Activated CD4-positive, alpha-beta T cell treated with anti-CD3 and anti-CD28 coated beads for 4 hours (primary cell): Measurements from ENCODE around the gene ZNF74.
A peak's percentile ranks its signal among the peaks of the same experiment; 100 is the strongest.
"Not testable (repeated sequence)": the region's sequence is repeated elsewhere in the genome, so short reads cannot be mapped to it uniquely, and the experiment has no call there.

ENCODE experiments used
- DNase-seq, 2 donors: peaks; one replicate each; pipeline ENCODE4 v3.0.0-alpha.2; 2020

The ZNF74 gene

GRCh38 chr22:20401376-20402014 is 7.5 kb downstream of the ZNF74 start:
- no peak for DNase-seq

DNA sequence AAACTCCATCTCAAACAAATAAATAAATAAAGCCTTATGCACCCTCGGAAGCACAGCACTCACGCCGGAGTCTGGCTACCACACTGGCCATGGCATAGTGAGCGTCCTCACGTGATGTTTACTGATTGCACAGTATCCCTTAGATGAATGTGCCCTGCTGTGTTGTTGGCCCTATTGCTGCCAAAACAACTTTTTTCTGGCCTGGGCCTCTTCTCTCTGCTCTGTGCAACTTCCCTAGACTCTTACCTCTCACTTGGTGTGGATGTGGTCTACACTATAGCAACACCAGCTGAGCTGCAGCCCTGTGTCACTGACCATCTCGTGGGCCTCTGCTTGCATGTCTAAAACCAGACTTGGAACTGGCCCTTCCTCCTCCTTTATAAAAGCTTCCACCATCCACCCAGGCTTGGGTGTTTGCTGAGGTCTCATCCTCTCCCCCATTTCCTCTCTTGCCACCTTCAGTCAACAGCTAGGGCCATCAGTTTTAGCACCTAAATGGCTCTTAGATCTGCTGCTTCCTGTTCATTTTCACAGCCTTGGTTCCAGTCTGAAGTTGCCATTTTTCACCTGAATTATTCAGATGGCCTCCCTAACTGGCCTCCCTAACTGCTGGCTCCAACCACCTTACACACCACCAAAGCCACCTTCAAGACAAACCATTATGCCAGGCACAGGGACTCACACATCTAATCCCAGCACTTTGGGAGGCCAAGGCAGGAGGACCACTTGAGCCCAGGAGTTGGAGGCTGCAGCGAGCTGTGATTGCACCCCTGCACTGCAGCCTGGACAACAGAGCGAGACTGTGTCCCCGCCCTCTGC is 9.2 kb downstream of the ZNF74 start:
- DNase-seq: no peak

GRCh38 chr22:20403779-20404140 is 9.8 kb downstream of the ZNF74 start:
- DNase-seq: no peak

DNA sequence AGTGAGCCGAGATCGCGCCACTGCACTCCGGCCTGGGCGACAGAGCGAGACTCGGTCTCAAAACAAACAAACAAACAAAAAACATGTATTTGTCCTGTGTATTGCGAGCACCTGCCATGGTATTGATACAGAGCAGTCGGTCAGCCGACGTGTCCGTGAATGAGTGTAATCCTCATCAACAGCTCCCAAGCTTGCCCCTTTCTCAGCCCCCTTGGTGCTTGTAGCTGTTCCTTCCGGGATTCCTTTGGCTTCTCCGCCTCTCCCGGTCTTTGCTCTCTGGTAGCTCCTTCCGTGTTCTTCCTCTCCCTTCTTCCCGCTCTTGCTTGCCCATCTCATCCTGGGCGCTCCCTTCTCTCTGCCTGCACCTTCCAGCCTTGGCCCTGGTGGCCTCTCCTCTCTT is 10.9 kb downstream of the ZNF74 start:
- DNase-seq: no peak

DNA sequence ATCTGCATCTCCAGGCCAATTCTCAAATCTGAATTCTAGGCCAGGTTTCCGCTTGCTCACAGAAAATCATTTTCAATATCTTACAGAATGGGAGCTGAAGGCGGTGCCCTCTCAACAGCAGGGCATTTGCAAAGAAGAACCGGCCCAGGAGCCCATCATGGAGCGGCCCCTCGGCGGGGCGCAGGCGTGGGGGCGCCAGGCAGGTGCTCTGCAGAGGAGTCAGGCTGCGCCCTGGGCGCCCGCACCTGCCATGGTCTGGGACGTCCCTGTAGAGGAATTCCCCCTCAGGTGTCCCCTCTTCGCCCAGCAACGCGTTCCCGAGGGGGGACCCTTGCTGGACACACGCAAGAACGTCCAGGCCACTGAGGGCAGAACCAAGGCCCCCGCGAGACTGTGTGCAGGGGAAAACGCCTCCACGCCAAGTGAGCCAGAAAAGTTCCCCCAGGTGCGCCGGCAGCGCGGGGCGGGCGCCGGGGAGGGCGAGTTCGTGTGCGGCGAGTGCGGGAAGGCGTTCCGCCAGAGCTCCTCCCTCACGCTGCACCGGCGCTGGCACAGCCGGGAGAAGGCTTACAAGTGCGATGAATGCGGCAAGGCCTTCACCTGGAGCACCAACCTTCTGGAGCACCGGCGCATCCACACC is 11.5 kb downstream of the ZNF74 start:
- no peak for DNase-seq

DNA sequence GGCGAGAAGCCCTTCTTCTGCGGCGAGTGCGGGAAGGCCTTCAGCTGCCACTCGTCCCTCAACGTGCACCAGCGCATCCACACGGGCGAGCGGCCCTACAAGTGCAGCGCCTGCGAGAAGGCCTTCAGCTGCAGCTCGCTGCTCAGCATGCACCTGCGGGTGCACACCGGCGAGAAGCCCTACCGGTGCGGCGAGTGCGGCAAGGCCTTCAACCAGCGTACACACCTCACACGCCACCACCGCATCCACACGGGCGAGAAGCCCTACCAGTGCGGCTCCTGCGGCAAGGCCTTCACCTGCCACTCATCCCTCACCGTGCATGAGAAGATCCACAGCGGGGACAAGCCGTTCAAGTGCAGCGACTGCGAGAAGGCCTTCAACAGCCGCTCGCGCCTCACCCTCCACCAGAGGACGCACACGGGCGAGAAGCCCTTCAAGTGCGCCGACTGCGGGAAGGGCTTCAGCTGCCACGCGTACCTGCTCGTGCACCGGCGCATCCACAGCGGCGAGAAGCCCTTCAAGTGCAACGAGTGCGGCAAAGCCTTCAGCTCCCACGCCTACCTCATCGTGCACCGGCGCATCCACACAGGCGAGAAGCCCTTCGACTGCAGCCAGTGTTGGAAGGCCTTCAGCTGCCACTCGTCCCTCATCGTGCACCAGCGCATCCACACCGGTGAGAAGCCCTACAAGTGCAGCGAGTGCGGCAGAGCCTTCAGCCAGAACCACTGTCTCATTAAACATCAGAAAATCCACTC is 12.2 kb downstream of the ZNF74 start:
- no peak for DNase-seq

DNA sequence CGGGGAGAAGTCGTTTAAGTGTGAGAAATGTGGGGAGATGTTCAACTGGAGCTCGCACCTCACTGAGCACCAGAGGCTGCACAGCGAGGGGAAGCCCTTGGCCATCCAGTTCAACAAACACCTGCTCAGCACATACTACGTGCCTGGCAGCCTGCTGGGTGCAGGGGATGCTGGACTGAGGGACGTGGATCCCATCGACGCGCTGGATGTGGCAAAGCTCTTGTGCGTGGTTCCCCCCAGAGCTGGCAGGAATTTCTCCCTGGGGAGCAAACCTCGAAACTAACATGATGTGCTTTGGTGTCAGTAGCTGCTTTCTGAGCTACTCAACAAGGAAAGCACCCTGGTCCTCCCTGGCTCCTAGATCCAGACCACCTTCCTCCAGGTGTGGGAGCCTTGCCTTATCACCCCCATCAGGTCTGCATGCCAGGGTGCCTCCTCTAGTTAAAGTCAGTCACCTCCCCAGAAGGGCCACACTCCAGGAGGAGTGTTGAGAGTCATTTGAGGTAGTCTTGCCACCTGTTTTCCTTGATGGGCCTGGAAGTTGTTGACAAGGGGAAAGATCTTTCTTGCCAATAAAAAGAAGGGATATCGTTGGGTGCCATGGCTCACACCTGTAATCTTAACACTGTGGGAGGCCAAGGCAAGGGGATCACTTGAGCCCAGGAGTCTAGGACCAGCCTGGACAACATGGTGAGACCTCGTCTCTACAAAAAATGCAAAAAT is 12.9 kb downstream of the ZNF74 start:
- no peak for DNase-seq

DNA sequence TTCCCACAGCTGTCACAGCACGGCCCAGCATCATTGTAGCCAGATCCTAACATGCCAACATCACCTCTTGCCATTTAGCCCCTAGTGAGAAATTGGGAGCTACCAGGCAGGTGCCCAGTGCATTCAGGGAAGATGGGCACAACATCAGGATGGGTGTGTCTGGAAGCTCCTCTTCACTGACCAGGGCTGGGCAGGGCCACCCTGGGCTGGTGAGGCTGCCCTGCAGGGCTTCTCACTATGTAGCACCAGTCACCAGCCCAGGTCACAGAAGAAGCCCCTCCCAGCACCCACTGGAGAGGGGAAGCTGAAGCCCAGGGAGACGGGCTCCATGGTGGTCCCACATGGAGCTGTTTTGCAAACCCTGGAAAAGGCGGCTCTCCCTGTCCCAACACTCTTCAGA is 13.9 kb downstream of the ZNF74 start:
- DNase-seq: no peak

- no peak for DNase-seq
Measured at GRCh38 chr22:20408891-20409290, 14.9 kb downstream of the ZNF74 start.

DNA sequence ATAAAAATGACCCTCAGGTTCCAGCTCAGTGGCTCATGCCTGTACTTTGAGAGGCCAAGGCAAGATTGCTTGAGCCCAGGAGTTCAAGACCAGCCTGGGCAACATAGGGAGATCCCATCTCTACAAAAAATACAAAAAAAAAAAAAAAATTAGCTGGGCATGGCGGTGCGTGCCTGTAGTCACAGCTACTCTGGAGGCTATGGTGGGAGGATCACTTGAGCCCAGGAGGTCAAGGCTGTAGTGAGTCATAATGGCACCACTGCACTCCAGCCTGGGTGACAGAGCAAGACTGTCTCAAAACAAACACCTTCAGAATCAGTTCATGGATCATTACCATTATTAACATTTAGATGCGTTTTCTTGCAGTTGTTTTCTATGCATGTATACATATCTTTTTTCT is 15.4 kb downstream of the ZNF74 start:
- not testable (repeated sequence) for DNase-seq

DNA sequence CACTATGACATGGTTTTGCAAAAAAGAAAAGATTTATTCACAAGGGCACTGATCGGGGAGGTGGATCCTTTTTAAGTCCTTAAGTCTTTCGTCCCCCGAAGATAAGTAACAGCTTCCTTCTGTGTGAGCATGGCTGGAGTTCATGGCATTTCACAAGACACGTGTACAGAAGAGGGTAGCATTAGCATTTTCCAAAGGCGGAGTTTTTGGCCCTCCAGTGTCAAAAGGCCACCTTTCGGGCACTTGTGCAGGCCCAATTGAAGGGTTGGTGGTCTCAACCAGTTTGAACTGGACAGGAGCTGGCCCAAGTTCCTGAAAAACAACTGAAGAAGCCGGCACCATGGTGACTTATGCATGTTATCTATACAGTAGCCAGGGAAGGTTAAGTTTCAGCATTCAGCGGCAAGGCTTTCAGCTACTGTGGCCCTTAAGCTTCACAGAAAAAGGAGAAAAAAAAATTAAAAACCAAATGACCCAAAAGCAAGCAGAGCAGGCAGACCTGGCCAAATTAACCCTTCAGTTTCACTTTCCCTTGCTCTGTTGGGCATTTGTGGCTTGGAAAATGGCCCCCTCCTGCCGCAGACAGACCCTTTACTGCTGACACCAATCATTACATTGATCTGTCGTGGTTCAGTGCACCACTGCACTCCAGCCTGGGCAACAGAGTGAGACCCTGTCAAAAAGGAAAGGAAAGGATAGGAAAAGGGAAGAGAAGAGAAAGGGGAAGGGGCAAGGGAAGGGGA is 18.7 kb downstream of the ZNF74 start:
- no peak for DNase-seq

GRCh38 chr22:20413217-20414058 is 19.5 kb downstream of the ZNF74 start:
- no peak for DNase-seq

DNA sequence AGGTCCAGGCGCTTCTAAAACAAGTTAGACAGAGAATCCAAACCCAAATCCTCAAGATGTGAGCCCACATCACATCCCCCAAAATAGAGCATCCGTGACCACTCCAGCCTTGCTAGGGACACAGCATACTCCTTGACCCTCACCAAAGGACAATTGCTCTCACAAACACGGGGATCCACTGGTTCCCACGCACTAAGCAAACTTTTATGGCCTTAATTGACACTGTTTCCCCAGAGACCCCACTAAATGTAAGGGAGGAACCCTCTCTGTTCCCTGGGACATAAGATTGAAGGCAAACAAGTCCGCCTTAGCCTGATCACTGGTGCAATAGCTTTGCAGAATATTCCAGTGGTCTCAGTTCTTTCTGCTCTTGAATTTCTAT is 20.1 kb downstream of the ZNF74 start:
- DNase-seq: no peak

- DNase-seq: no peak
Measured at GRCh38 chr22:20414450-20414849, 20.5 kb downstream of the ZNF74 start.

- not testable (repeated sequence) for DNase-seq
Measured at GRCh38 chr22:20415241-20415640, 21.3 kb downstream of the ZNF74 start.

GRCh38 chr22:20415699-20416098 is 21.7 kb downstream of the ZNF74 start:
- not testable (repeated sequence) for DNase-seq

- DNase-seq: peak; percentile 66 to 70
Measured at GRCh38 chr22:20418211-20418788, 24.3 kb downstream of the ZNF74 start.

DNA sequence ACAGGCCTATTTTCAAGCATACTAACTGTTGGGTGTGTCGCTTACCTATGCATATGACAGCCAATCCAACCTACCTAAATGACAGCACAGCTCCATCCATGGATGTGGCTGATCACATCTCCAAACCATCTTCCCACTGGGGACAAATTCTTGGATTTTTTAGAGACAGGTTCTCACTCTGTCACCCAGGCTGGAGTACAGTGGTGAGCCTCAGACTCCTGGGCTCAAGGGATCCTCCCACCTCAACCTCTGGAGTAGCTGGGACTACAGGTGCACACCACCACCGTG is 25.7 kb downstream of the ZNF74 start:
- no peak for DNase-seq

DNA sequence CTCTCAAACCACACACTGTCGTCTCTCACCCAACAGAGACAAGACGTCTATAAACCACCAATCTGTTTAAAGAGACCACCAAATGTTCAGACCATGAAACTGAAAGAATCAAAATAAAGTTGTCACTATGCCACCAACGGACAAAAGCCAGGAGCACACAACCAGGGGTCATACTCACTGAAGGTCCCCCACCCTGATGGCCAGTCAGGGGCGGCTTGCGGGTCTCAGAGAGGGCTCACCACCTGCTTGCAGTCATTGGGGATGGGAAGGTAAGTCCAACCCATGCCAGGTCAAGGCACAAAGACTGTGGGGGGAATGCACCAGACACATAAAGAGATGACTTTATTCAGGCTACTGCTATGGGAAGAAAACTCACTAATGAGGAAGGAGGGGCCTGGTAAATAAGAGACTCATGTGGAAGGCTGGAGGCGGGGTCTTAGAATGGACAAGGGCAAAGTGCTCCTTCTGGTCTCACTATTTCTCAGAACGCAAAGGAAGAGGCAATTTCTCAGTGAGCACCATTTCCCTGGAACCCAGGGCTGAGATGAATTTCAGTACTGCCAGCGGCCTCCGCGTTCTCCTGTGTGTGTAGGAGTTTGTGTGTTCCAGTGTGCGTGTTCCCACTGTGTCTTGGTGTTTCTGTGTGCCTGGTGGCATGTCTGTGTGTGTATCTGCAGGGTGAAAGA is 26.3 kb downstream of the ZNF74 start:
- DNase-seq: no peak

- DNase-seq: no peak
Measured at GRCh38 chr22:20421507-20421874, 27.5 kb downstream of the ZNF74 start.
